HepG2 (cell line): Measurements from ENCODE around the gene BET1. TPM values are rescaled to one million over a fixed set of nuclear protein-coding genes. Genes with fewer than 3 reads are reported as not detected.

ENCODE experiments used
- CBX1 ChIP-seq: IDR thresholded peaks from one replicate; pipeline ENCODE4 v1.6.1; 2016; ENCODE audit warnings: antibody characterized with exemption, low read depth
- EP300 ChIP-seq, 3 experiments: sonication (generic) in 1 of 3; formaldehyde crosslinking in 1 of 3; IDR thresholded peaks; 2 replicates each; pipeline versions ENCODE4 v1.5.1 to v1.6.1; 2011 to 2020; ENCODE audit warnings: low read depth in 2 of 3, low read length in 2 of 3, borderline replicate concordance in 1 of 3, improper control_type of control experiment in 1 of 3, mild to moderate bottlenecking in 1 of 3, missing genetic modification reagents in 1 of 3, moderate library complexity in 1 of 3
- JUNB ChIP-seq: sonication (generic); formaldehyde crosslinking; IDR thresholded peaks from 2 replicates; pipeline ENCODE4 v1.8.0; 2022; ENCODE audit warnings: missing genetic modification reagents, mild to moderate bottlenecking, borderline replicate concordance
- KAT2B ChIP-seq: fragments of 150-350 bp; IDR thresholded peaks from 2 replicates; pipeline ENCODE4 v1.6.1; 2014; ENCODE audit warnings: low read depth, low read length, borderline replicate concordance
- KAT8 ChIP-seq: IDR thresholded peaks from 2 replicates; pipeline ENCODE4 v1.6.1; 2016; ENCODE audit warnings: missing genetic modification reagents, missing compliant biosample characterization
- TFDP2 ChIP-seq: sonication (generic); formaldehyde crosslinking; IDR thresholded peaks from 2 replicates; pipeline ENCODE4 v1.4.0; 2020; ENCODE audit warnings: missing genetic modification reagents
- ZNF281 ChIP-seq: sonication (generic); formaldehyde crosslinking; IDR thresholded peaks from 2 replicates; pipeline ENCODE4 v1.4.0; 2020; ENCODE audit warnings: missing genetic modification reagents, borderline replicate concordance
- ZNF33B ChIP-seq: sonication (generic); formaldehyde crosslinking; IDR thresholded peaks from 2 replicates; pipeline ENCODE4 v1.5.1; 2020; ENCODE audit warnings: mild to moderate bottlenecking, missing genetic modification reagents
- ZNF724P ChIP-seq: sonication (generic); formaldehyde crosslinking; IDR thresholded peaks from 2 replicates; pipeline ENCODE4 v1.8.0; 2022; ENCODE audit warnings: missing genetic modification reagents, borderline replicate concordance
- polyA plus RNA-seq, 8 experiments: library from polyadenylated mRNA; depleted of rRNA in 3 of 8; stranded (reverse) in 7 of 8; unstranded in 1 of 8; fragments of >200 nt; fragmentation: Illumina TruSeq in 4 of 8; extraction: Trizol in 4 of 8; gene quantifications; 2 replicates each; pipeline versions ENCODE4 v1.2.1 to v1.2.3, GENCODE V29; 2011 to 2016; ENCODE audit warnings: low read depth in 4 of 8, missing spikeins in 1 of 8, mixed read lengths in 1 of 8; ENCODE audit not compliant: insufficient read depth in 1 of 8
- total RNA-seq, 5 experiments: library from RNA; depleted of rRNA; stranded (reverse); fragments of >200 nt; fragmentation: Illumina TruSeq; extraction: Trizol; gene quantifications; 2 replicates each; pipeline ENCODE4 v1.2.3, GENCODE V29; 2016; ENCODE audit warnings: low read depth in 1 of 5
- TF ChIP-seq, protein P1 (sequence below): sonication (generic); formaldehyde crosslinking; IDR thresholded peaks from 2 replicates; pipeline ENCODE4 v1.4.0; 2020; ENCODE audit warnings: missing genetic modification reagents

BET1 gene
- total and polyA plus RNA-seq, 2 of the 13 experiments (the other 11 are each of a cell fraction or from before 2014, with no cell fraction given), result 23.8 to 33.7 TPM

- no peak for TF ChIP-seq ZNF724P (CRISPR knock-in tag)
- TF ChIP-seq ZNF33B (CRISPR knock-in tag), result no peak
- TF ChIP-seq, protein P1, sequence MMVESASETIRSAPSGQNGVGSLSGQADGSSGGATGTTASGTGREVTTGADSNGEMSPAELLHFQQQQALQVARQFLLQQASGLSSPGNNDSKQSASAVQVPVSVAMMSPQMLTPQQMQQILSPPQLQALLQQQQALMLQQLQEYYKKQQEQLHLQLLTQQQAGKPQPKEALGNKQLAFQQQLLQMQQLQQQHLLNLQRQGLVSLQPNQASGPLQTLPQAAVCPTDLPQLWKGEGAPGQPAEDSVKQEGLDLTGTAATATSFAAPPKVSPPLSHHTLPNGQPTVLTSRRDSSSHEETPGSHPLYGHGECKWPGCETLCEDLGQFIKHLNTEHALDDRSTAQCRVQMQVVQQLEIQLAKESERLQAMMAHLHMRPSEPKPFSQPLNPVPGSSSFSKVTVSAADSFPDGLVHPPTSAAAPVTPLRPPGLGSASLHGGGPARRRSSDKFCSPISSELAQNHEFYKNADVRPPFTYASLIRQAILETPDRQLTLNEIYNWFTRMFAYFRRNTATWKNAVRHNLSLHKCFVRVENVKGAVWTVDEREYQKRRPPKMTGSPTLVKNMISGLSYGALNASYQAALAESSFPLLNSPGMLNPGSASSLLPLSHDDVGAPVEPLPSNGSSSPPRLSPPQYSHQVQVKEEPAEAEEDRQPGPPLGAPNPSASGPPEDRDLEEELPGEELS, result no peak
- no peak for TF ChIP-seq ZNF281
- no peak for TF ChIP-seq KAT8 (CRISPR knock-in tag)
- no peak for TF ChIP-seq KAT2B
- no peak for TF ChIP-seq TFDP2
- no peak for TF ChIP-seq EP300 (IDR thresholded peaks at IDR 0.05; ENCODE audit: low read depth in 2 of 2, low read length in 2 of 2)
- no peak for TF ChIP-seq EP300 (CRISPR knock-in tag; IDR thresholded peaks at IDR 0.05; ENCODE audit: borderline replicate concordance)
- no peak for TF ChIP-seq JUNB (CRISPR knock-in tag)
- TF ChIP-seq CBX1, result no peak
Observed at GRCh38 chr7:93972029-93972725, 32.0 kb downstream of the BET1 start (continued).
